Breast epithelium (tissue), 3 donors: ENCODE data around the gene ARID1B.

ENCODE experiments used
- CTCF ChIP-seq, 3 donors: fragments of 450-650 bp; IDR thresholded peaks; one replicate each; pipeline ENCODE4 v1.5.1; 2016 to 2017; ENCODE audit warnings: antibody characterized with exemption in 3 of 3, mild to moderate bottlenecking in 3 of 3, moderate library complexity in 3 of 3
- POLR2A ChIP-seq: fragments of 450-650 bp; IDR thresholded peaks from one replicate; pipeline ENCODE4 v1.6.1; 2016; ENCODE audit warnings: antibody characterized with exemption, mild to moderate bottlenecking, moderate library complexity

- TF ChIP-seq CTCF (IDR thresholded peaks at IDR 0.05) (peak in 2 of 3 donors; percentile 31 to 50), POLR2A (peak; percentile 87)
These were observed 244.3 kb downstream of the ARID1B start for GRCh38 chr6:157021344-157021992.
